GM23338 (cell line): ENCODE measurements around the gene EFCC1. TPM values are rescaled to one million over a fixed set of nuclear protein-coding genes. Genes with fewer than 3 reads are reported as not detected.

Source experiments
- ATAC-seq: fragments of 200-7000 bp; cut with Tn5 transposase; 3 replicates; pipeline ENCODE4 v1.9.1; 2020
- DNase-seq: peaks from one replicate; pipeline ENCODE4 v3.0.0-alpha.2; 2015; ENCODE audit warnings: low spot score
- H2AFZ ChIP-seq: fragments of 200-600 bp; sonication (generic); 2 replicates; pipeline ENCODE4 v1.8.0; 2016; ENCODE audit warnings: antibody characterized with exemption, mild to moderate bottlenecking, moderate library complexity
- H3F3A ChIP-seq: fragments of 200-600 bp; sonication (generic); replicated peaks from 2 replicates; pipeline ENCODE4 v1.8.0; 2017; ENCODE audit warnings: antibody characterized with exemption, mixed run types, low read depth
- H3K27ac ChIP-seq: fragments of 200-600 bp; sonication (generic); 2 replicates; pipeline ENCODE4 v1.6.1; 2016; ENCODE audit warnings: low read depth
- H3K27me3 ChIP-seq: fragments of 200-600 bp; sonication (generic); 2 replicates; pipeline ENCODE4 v1.8.0; 2016; ENCODE audit warnings: mild to moderate bottlenecking, mixed run types, moderate library complexity; ENCODE audit not compliant: insufficient read depth
- H3K36me3 ChIP-seq: fragments of 200-600 bp; sonication (generic); 2 replicates; pipeline ENCODE4 v1.8.0; 2016; ENCODE audit warnings: mild to moderate bottlenecking; ENCODE audit not compliant: insufficient read depth
- H3K4me1 ChIP-seq: fragments of 200-600 bp; sonication (generic); 2 replicates; pipeline ENCODE4 v1.8.0; 2016; ENCODE audit warnings: mild to moderate bottlenecking, moderate library complexity; ENCODE audit not compliant: insufficient read depth
- H3K4me2 ChIP-seq: fragments of 200-600 bp; sonication (generic); 2 replicates; pipeline ENCODE4 v1.7.1; 2017; ENCODE audit warnings: mixed run types
- H3K4me3 ChIP-seq: fragments of 200-600 bp; sonication (generic); 2 replicates; pipeline ENCODE4 v1.6.1; 2016; ENCODE audit warnings: mixed run types
- H3K79me2 ChIP-seq: fragments of 200-600 bp; sonication (generic); replicated peaks from 2 replicates; pipeline ENCODE4 v1.8.0; 2017; ENCODE audit warnings: mild to moderate bottlenecking; ENCODE audit not compliant: insufficient read depth
- H3K9me2 ChIP-seq: fragments of 200-600 bp; sonication (generic); 2 replicates; pipeline ENCODE4 v1.8.0; 2017; ENCODE audit not compliant: insufficient read depth
- H4K20me1 ChIP-seq: fragments of 200-600 bp; sonication (generic); replicated peaks from 2 replicates; pipeline ENCODE4 v1.8.0; 2017; ENCODE audit warnings: mild to moderate bottlenecking; ENCODE audit not compliant: insufficient read depth
- H3K27ac Mint-ChIP-seq: 2 replicates; pipeline ENCODE4 v1.8.0; 2020; ENCODE audit warnings: inconsistent platforms, mild to moderate bottlenecking, moderate library complexity, mixed read lengths
- H3K27me3 Mint-ChIP-seq: 3 replicates; pipeline ENCODE4 v1.8.0; 2022; ENCODE audit warnings: low read depth, mild to moderate bottlenecking, moderate library complexity, mixed read lengths, inconsistent platforms; ENCODE audit not compliant: insufficient read depth, poor library complexity
- H3K36me3 Mint-ChIP-seq: 3 replicates; pipeline ENCODE4 v1.8.0; 2021; ENCODE audit warnings: low read depth, mild to moderate bottlenecking, inconsistent platforms, moderate library complexity, mixed read lengths
- H3K4me1 Mint-ChIP-seq: 3 replicates; pipeline ENCODE4 v1.8.0; 2020; ENCODE audit warnings: mild to moderate bottlenecking, inconsistent platforms, mixed read lengths
- H3K4me3 Mint-ChIP-seq: 3 replicates; pipeline ENCODE4 v1.8.0; 2021; ENCODE audit warnings: moderate library complexity, mild to moderate bottlenecking, inconsistent platforms, mixed read lengths
- H3K9me3 Mint-ChIP-seq: 3 replicates; pipeline ENCODE4 v1.8.0; 2020; ENCODE audit warnings: moderate library complexity, mild to moderate bottlenecking, inconsistent platforms, mixed read lengths
- CREB1 ChIP-seq: fragments of 250-450 bp; sonication (Bioruptor Pico); IDR thresholded peaks from 2 replicates; pipeline ENCODE4 v1.5.0; 2020; ENCODE audit warnings: low read depth, mild to moderate bottlenecking, moderate library complexity
- CTCF ChIP-seq, 2 experiments: fragments of 200-600 bp in 1 of 2; sonication (generic) in 1 of 2; conservative IDR thresholded peaks; 2 replicates each; pipeline versions ENCODE4 v1.5.1 to v1.6.1; 2016 to 2017; ENCODE audit warnings: antibody characterized with exemption in 2 of 2, low read depth in 2 of 2, mild to moderate bottlenecking in 2 of 2, moderate library complexity in 1 of 2
- ETS1 ChIP-seq: IDR thresholded peaks from 2 replicates; pipeline ENCODE4 v1.6.1; 2016; ENCODE audit warnings: antibody characterized with exemption
- EZH2 ChIP-seq: fragments of 200-600 bp; sonication (generic); IDR thresholded peaks from one replicate; pipeline ENCODE4 v1.8.0; 2017; ENCODE audit warnings: antibody characterized with exemption, mild to moderate bottlenecking, low read depth; ENCODE audit not compliant: unreplicated experiment
- EZH2phosphoT487 ChIP-seq: fragments of 200-600 bp; sonication (generic); IDR thresholded peaks from one replicate; pipeline ENCODE4 v1.8.1; 2018; ENCODE audit warnings: antibody characterized with exemption; ENCODE audit not compliant: unreplicated experiment
- JUNB ChIP-seq: IDR thresholded peaks from one replicate; pipeline ENCODE4 v1.6.1; 2016; ENCODE audit warnings: antibody characterized with exemption; ENCODE audit not compliant: unreplicated experiment
- NANOG ChIP-seq: IDR thresholded peaks from 2 replicates; pipeline ENCODE4 v1.6.1; 2016; ENCODE audit warnings: antibody characterized with exemption, borderline replicate concordance
- POLR2AphosphoS5 ChIP-seq: IDR thresholded peaks from 2 replicates; pipeline ENCODE4 v1.6.1; 2016; ENCODE audit warnings: antibody characterized with exemption, low read depth
- REST ChIP-seq: IDR thresholded peaks from one replicate; pipeline ENCODE4 v1.6.1; 2018; ENCODE audit warnings: antibody characterized with exemption; ENCODE audit not compliant: unreplicated experiment
- STAT1 ChIP-seq: IDR thresholded peaks from one replicate; pipeline ENCODE4 v1.6.1; 2016; ENCODE audit warnings: antibody characterized with exemption; ENCODE audit not compliant: unreplicated experiment
- ZNF114 ChIP-seq: fragments of 250-450 bp; sonication (Bioruptor Pico); IDR thresholded peaks from 2 replicates; pipeline ENCODE4 v1.5.0; 2020; ENCODE audit warnings: mild to moderate bottlenecking, moderate library complexity
- ZNF331 ChIP-seq: fragments of 250-450 bp; sonication (Bioruptor Pico); IDR thresholded peaks from 2 replicates; pipeline ENCODE4 v1.5.0; 2020; ENCODE audit warnings: low read depth, mild to moderate bottlenecking, moderate library complexity
- ZNF462 ChIP-seq: fragments of 250-450 bp; sonication (Bioruptor Pico); IDR thresholded peaks from 2 replicates; pipeline ENCODE4 v1.5.0; 2020; ENCODE audit warnings: mild to moderate bottlenecking, moderate library complexity
- polyA plus RNA-seq: library from polyadenylated mRNA; unstranded; fragments of >200 nt; fragmentation: Nextera tagmentation; extraction: Ambion mirVana; gene quantifications from 2 replicates; pipeline ENCODE4 v1.2.1, GENCODE V29; 2016
- total RNA-seq: library from RNA; depleted of rRNA; stranded (reverse); fragments of >200 nt; shearing (Covaris generic); gene quantifications from 2 replicates; pipeline ENCODE4 v1.2.3, GENCODE V29; 2014

Gene EFCC1
- total and polyA plus RNA-seq, 2 experiments from 2014 or later: not detected

- Histone ChIP-seq H3K4me1 (no peaks in the 10 kb centered on the region), H4K20me1 (no peaks in the 10 kb centered on the region), H3K27ac (no peak overlapping the region), H3K36me3 (no peaks in the 10 kb centered on the region), H3F3A (no peaks in the 10 kb centered on the region), H2AFZ (no peak overlapping the region), H3K9me2 (no peaks in the 10 kb centered on the region), H3K4me2 (no peak overlapping the region), H3K27me3 (peaks cover 26% of the 10 kb centered on the region), H3K79me2 (no peaks in the 10 kb centered on the region), H3K4me3 (no peak overlapping the region)
- peaks cover 3% of the 10 kb centered on the region; the same call in 1 of the 3 replicates for H3K4me1 Mint-ChIP-seq
- H3K36me3 Mint-ChIP-seq: no peaks in the 10 kb centered on the region
- H3K27me3 Mint-ChIP-seq: peaks cover 30% of the 10 kb centered on the region
- ATAC-seq (no peak), DNase-seq (no peak)
- H3K4me3 Mint-ChIP-seq: no peak overlapping the region
- peaks cover 10% of the 10 kb centered on the region; the same call in 2 of the 3 replicates for H3K9me3 Mint-ChIP-seq
- H3K27ac Mint-ChIP-seq: no peak overlapping the region
- TF ChIP-seq REST: no peak
- no peak for TF ChIP-seq CREB1
- no peak for TF ChIP-seq EZH2
- TF ChIP-seq ETS1: no peak
- no peak for TF ChIP-seq STAT1
- TF ChIP-seq POLR2AphosphoS5: no peak
- no peak for TF ChIP-seq ZNF114 (CRISPR knock-in tag)
- TF ChIP-seq NANOG: no peak
- TF ChIP-seq ZNF462 (CRISPR knock-in tag): no peak
- TF ChIP-seq EZH2phosphoT487: no peak
- TF ChIP-seq JUNB: no peak
- TF ChIP-seq ZNF331 (CRISPR knock-in tag): no peak
- TF ChIP-seq CTCF (conservative IDR thresholded peaks at IDR 0.05; ENCODE audit: low read depth in 2 of 2): no peak
Observed at GRCh38 chr3:129025108-129025507, 24.0 kb downstream of the EFCC1 start.
